Mammary epithelial cell (primary cell): ENCODE measurements around the gene SLC30A9.

Source experiments
- EZH2 ChIP-seq: IDR thresholded peaks from 2 replicates; pipeline ENCODE4 v1.6.1; 2012; ENCODE audit warnings: low read length, inconsistent platforms, borderline replicate concordance
- TF ChIP-seq, protein P1 (sequence below), 2 donors: IDR thresholded peaks in 1 of 2; conservative IDR thresholded peaks in 1 of 2; 2 replicates each; pipeline ENCODE4 v1.5.1; 2011 to 2012; ENCODE audit warnings: inconsistent platforms in 2 of 2, low read length in 2 of 2, mild to moderate bottlenecking in 2 of 2, control low read depth in 1 of 2, low read depth in 1 of 2; ENCODE audit not compliant: insufficient read depth in 1 of 2; ENCODE audit errors: extremely low read depth in 1 of 2

DNA sequence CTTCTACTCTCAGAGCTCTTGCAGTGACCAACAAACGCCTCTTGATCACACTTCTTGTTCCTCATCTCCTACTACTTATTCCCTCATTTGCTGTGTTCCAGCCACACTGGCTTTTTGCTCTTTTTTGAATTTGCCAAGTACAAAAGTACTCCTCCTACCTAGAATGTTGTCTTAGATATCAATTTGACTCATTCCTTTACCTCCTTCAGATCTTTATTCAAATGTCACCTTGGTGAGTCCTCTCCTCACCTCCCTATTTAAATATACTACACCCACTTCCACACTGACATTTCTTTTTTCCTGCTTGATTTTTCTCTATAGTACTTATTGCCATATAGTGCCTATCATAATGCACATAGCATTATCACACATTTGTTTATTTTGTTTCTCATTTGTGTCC lies 15.0 kb upstream of the SLC30A9 start:
- TF ChIP-seq, protein P1, sequence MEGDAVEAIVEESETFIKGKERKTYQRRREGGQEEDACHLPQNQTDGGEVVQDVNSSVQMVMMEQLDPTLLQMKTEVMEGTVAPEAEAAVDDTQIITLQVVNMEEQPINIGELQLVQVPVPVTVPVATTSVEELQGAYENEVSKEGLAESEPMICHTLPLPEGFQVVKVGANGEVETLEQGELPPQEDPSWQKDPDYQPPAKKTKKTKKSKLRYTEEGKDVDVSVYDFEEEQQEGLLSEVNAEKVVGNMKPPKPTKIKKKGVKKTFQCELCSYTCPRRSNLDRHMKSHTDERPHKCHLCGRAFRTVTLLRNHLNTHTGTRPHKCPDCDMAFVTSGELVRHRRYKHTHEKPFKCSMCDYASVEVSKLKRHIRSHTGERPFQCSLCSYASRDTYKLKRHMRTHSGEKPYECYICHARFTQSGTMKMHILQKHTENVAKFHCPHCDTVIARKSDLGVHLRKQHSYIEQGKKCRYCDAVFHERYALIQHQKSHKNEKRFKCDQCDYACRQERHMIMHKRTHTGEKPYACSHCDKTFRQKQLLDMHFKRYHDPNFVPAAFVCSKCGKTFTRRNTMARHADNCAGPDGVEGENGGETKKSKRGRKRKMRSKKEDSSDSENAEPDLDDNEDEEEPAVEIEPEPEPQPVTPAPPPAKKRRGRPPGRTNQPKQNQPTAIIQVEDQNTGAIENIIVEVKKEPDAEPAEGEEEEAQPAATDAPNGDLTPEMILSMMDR (conservative IDR thresholded peaks at IDR 0.05 in 1 of 2, IDR thresholded peaks at IDR 0.05 in 1 of 2; ENCODE audit: extremely low read depth in 1 of 2, insufficient read depth in 1 of 2, low read depth in 1 of 2, low read length in 2 of 2), result no peak
- no peak for TF ChIP-seq EZH2
